IPS-18a (cell line): ENCODE data around the gene CDK14.

Experiments
- H3K27ac ChIP-seq: one replicate; pipeline ENCODE4 v1.5.1; 2013; ENCODE audit warnings: low read length
- H3K27me3 ChIP-seq: one replicate; pipeline ENCODE4 v1.6.1; 2013; ENCODE audit warnings: mild to moderate bottlenecking, low read length; ENCODE audit not compliant: control insufficient read depth, insufficient read depth
- H3K36me3 ChIP-seq: one replicate; pipeline ENCODE4 v1.6.1; 2013; ENCODE audit warnings: low read depth, low read length; ENCODE audit not compliant: control insufficient read depth
- H3K4me1 ChIP-seq: one replicate; pipeline ENCODE4 v1.6.1; 2013; ENCODE audit warnings: low read depth, low read length; ENCODE audit not compliant: control insufficient read depth
- H3K4me3 ChIP-seq: one replicate; pipeline ENCODE4 v1.5.1; 2013; ENCODE audit warnings: low read length
- H3K9ac ChIP-seq: one replicate; pipeline ENCODE4 v1.6.1; 2013; ENCODE audit warnings: mild to moderate bottlenecking, low read length, moderate library complexity
- H3K9me3 ChIP-seq: one replicate; pipeline ENCODE4 v1.6.1; 2013; ENCODE audit warnings: low read depth, low read length; ENCODE audit not compliant: control insufficient read depth

CDK14 gene

DNA sequence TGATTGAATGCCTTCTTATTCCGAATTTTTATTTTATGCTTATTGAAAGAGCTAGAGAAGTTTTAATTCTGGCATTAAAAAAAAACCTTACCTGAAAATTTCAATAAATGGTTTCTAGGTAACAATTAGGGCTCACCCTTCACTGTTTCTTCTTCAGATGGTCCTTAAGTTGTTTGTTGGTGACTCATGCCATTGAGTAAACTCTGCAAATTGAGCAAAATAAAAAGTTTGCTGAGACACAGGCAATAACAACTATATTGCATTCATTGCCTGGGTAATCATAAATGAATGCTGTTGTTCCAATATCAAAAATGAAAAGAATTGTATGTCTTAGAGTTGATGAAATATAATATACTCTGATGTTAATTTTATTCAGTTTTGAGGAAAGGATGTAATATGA lies 300.3 kb downstream of the CDK14 start:
- no peaks in the 10 kb centered on the region for H3K36me3 ChIP-seq
- H3K9me3 ChIP-seq = no peaks in the 10 kb centered on the region
- no peak overlapping the region for H3K9ac ChIP-seq
- no peak overlapping the region for H3K27ac ChIP-seq
- H3K27me3 ChIP-seq = no peaks in the 10 kb centered on the region
- H3K4me1 ChIP-seq = peaks cover 9% of the 10 kb centered on the region
- no peak overlapping the region for H3K4me3 ChIP-seq

DNA sequence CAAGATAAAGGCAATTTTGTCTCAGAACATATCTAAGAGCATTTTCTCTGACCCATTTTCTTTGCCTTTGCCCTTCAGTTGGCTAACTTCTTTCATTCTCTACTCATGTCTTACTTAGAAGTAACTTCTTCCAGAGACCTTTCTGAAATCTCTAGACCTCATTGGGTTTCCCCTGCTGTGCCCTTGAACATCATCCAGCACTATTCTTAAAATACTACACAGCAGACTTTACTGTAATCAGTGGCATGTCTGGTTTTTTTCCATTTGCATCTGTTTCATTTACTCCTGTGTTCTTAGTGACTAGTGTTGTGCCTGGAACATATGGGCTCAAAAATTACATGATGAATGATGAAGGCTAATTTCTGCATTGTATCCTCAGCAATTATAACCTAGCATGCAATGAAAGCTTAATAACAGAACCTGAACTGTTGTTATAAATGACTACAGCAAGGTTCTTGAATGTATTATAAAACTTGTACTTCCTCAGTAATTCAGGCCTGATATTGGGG lies 301.9 kb downstream of the CDK14 start:
- Histone ChIP-seq H3K4me3 (no peak overlapping the region), H3K9ac (no peak overlapping the region), H3K9me3 (no peaks in the 10 kb centered on the region), H3K27ac (no peak overlapping the region), H3K4me1 (no peaks in the 10 kb centered on the region), H3K36me3 (no peaks in the 10 kb centered on the region), H3K27me3 (no peaks in the 10 kb centered on the region)

DNA sequence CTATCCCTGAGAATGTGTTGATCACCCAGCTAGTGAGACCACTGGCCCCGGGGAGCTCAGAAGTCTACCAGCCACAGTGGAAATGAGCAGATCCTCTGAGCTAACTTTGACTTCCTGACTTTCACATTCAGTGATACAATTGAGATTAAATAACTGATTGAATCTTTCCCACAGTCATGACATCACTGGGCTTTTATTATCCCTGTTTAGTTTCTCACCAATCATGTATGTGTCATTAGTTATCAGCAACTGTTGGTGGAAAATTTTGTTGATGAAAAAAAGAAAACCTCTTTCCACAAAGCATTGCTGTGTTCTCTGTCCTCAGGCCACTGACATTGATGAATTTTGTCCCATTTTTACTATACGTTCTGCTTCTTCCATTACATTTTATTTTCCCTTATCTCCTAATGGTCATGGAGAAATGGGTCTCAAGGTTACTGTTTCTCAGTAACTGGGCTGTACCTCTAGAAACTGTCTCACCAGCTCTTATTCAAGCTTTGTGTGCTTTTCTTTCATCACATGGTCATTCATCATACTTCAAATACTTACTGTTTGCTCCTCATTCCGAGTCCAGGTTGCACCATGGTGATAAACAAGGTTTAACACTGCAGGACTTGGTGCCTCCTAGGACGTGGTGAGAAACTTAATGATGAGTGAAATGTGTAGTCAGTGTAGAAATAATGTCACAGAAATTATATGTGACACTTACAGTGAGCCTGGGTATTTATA lies 304.7 kb downstream of the CDK14 start:
- Histone ChIP-seq H3K27me3 (no peaks in the 10 kb centered on the region), H3K36me3 (no peaks in the 10 kb centered on the region), H3K4me3 (no peak overlapping the region), H3K9ac (no peak overlapping the region), H3K27ac (no peak overlapping the region), H3K4me1 (peaks cover 10% of the 10 kb centered on the region), H3K9me3 (no peaks in the 10 kb centered on the region)

GRCh38 chr7:90903841-90904240 lies 307.7 kb downstream of the CDK14 start:
- Histone ChIP-seq H3K4me1 (peaks cover 10% of the 10 kb centered on the region), H3K36me3 (no peaks in the 10 kb centered on the region), H3K4me3 (no peak overlapping the region), H3K9ac (no peak overlapping the region), H3K9me3 (no peaks in the 10 kb centered on the region), H3K27ac (no peak overlapping the region), H3K27me3 (no peaks in the 10 kb centered on the region)

DNA sequence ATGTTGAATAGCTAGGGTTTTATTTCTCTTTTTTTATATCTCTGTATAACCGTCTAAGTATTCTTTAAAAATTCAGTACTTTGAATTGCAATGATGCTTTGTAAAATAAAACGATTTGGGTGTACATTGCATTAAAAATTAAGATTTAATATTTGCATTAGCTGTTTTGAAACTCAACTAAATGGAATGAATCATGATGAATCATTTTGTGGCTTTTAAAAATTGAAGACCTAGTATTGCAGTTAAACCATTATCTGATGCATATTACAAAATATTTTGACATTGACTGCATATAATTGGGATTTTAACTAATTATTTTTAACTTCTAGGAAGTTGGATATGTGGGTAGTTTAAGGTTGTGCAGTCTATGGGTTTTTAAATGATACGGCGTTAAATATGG lies 314.0 kb downstream of the CDK14 start:
- H3K4me3 ChIP-seq = no peak overlapping the region

GRCh38 chr7:90916319-90916718 lies 320.2 kb downstream of the CDK14 start:
- Histone ChIP-seq H3K9me3 (no peaks in the 10 kb centered on the region), H3K27me3 (no peaks in the 10 kb centered on the region), H3K4me3 (no peak overlapping the region), H3K27ac (no peak overlapping the region), H3K36me3 (no peaks in the 10 kb centered on the region), H3K9ac (no peak overlapping the region), H3K4me1 (peaks cover 6% of the 10 kb centered on the region)

More for the DNA sequence above, 314.0 kb downstream of the CDK14 start:
- Histone ChIP-seq H3K36me3 (no peaks in the 10 kb centered on the region), H3K4me1 (no peaks in the 10 kb centered on the region), H3K9ac (no peak overlapping the region), H3K9me3 (no peaks in the 10 kb centered on the region), H3K27me3 (no peaks in the 10 kb centered on the region), H3K27ac (no peak overlapping the region)

- Histone ChIP-seq H3K4me1 (peaks cover 12% of the 10 kb centered on the region), H3K9ac (no peak overlapping the region), H3K27me3 (no peaks in the 10 kb centered on the region), H3K4me3 (no peak overlapping the region), H3K27ac (no peak overlapping the region), H3K9me3 (no peaks in the 10 kb centered on the region), H3K36me3 (no peaks in the 10 kb centered on the region)
Measured at GRCh38 chr7:90917539-90917938, 321.4 kb downstream of the CDK14 start.

DNA sequence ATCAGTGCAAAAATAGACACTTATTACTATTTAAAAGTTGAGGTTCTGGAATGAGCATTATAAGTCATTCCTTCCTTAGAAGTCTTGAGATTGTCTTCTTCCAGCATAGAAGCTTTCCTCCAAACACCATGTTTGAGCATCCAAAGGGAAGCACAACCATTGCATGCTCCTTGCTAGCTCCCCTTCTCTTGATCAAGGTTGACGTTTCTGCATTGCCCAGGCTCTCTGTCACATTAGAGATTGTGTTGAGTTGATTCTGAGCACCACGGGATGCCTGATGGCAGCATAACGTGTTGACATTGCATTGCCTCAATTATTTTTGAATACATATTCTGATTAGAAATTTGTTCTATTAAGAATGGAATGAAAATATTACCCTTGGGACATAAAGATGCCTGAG lies 322.2 kb downstream of the CDK14 start:
- no peaks in the 10 kb centered on the region for H3K36me3 ChIP-seq
- H3K4me3 ChIP-seq = no peak overlapping the region

GRCh38 chr7:90919816-90920215 lies 323.7 kb downstream of the CDK14 start:
- Histone ChIP-seq H3K4me1 (peaks cover 12% of the 10 kb centered on the region), H3K9me3 (no peaks in the 10 kb centered on the region), H3K27me3 (no peaks in the 10 kb centered on the region), H3K36me3 (no peaks in the 10 kb centered on the region), H3K4me3 (no peak overlapping the region), H3K9ac (no peak overlapping the region), H3K27ac (no peak overlapping the region)

More for the DNA sequence above, 322.2 kb downstream of the CDK14 start:
- Histone ChIP-seq H3K9ac (no peak overlapping the region), H3K27me3 (no peaks in the 10 kb centered on the region), H3K4me1 (peaks cover 12% of the 10 kb centered on the region), H3K27ac (no peak overlapping the region), H3K9me3 (no peaks in the 10 kb centered on the region)

DNA sequence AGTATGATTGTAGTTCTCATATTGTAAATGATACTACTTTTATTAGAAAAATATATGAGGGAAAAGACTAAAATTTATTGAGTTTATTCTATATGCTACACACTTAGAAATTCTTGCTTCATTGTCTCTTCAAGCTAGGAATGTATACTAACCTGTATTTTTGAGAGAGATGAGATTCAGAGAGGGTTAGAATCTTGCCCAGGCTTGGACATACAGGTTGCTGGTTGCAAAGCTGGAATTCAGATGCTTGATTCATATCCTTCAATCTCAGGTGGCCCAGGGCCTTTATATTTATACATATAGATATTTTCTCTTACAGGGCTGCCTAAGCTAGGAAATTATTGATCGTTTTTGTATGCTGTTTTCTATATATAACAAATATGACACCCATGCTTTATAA lies 324.2 kb downstream of the CDK14 start:
- H3K27me3 ChIP-seq = no peaks in the 10 kb centered on the region
- no peak overlapping the region for H3K9ac ChIP-seq
- no peaks in the 10 kb centered on the region for H3K36me3 ChIP-seq
- H3K9me3 ChIP-seq = no peaks in the 10 kb centered on the region
- H3K27ac ChIP-seq = no peak overlapping the region
- H3K4me1 ChIP-seq = peaks cover 12% of the 10 kb centered on the region
- no peak overlapping the region for H3K4me3 ChIP-seq

DNA sequence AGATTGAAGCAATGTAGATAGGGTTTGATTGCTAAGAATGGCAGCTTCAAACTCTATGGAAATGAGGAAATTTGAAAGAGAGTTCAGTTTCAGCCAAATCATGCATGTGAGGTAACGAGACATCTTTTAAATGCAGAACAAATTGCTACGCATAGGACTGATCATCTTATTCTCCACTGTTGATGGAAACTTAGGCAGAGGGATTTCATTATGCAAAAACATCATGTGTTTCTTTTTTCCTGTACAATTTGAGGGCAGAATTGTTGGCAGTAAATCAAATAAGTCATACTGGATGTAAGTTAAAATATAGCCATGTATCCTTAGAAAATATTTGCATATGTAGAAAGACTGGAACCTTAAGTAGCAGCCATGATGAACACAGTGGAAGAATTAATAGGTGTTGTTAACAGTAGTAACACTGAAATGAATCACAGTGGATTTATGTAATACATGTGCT lies 327.4 kb downstream of the CDK14 start:
- Histone ChIP-seq H3K4me3 (no peak overlapping the region), H3K4me1 (peaks cover 8% of the 10 kb centered on the region), H3K36me3 (no peaks in the 10 kb centered on the region), H3K27ac (no peak overlapping the region), H3K9ac (no peak overlapping the region), H3K27me3 (no peaks in the 10 kb centered on the region), H3K9me3 (no peaks in the 10 kb centered on the region)
